Hematopoietic multipotent progenitor cell treated with erythropoietin and hydrocortisone succinate and interleukin-3 and kit ligand, for 6 days (in vitro differentiated cells): ENCODE data around the gene EPHA10.
"Not testable (repeated sequence)": the region's sequence is repeated elsewhere in the genome, so short reads cannot be mapped to it uniquely, and the experiment has no call there.

Experiments used
- DNase-seq: peaks from one replicate; pipeline ENCODE4 v3.0.0-alpha.2; 2015

Gene EPHA10

DNA sequence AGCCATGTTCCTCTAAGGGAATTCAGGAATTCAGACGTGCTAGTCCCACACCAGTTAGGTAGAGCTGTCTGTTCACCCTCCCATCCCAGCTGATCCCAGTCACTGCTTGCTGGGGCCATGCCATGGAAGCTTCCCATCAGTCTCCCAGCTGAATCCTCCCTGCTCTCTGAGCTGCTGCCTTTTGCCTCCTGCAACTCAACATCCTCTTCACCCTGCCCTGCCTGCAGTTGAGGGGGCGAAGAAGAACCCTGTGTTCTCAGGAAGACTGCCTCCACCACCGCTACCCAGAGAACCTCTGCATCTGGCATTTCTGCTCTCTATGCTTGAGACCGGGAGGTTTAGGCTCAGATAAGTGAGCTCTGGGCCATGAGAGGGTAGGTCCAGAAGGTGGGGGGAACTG, 56.4 kb downstream of the EPHA10 start:
- no peak for DNase-seq

DNA sequence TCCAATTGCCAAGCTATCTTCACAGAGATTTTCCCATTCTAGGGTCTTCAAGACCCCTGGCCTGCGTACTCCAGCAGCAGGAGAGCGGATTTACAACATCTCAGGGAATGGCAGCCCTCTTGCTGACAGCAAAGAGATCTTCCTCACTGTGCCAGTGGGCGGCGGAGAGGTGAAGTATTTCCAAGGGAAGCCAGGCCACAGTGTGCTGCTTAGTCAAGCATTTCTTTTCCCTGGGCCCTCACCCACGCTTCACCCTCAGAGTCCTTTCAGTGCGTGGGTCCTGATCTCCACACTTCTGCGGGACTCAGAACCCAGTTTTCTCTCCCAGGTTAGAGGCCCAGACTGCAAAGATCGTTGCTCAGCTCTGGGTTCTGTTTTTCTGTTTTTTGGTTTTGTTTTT, 59.5 kb downstream of the EPHA10 start:
- no peak for DNase-seq

DNA sequence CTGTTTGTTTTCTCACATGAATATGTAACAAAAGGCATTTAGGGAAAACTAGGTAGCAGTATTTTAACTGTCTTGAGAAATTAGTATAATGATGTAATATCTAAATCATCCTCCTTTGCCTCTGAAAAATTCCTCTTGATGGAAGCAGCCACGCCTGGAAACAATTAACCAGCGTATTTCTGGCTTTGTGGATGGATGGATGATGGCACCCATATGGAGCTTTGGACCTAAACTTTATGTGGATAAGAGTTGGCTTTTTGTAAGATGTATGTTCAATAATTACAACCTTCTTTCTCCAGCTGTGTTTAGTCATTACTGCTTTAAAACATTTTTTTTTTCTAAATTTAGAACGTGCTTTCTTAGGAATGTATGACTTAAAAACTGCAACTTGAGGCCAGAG, 60.0 kb downstream of the EPHA10 start:
- DNase-seq = no peak

DNA sequence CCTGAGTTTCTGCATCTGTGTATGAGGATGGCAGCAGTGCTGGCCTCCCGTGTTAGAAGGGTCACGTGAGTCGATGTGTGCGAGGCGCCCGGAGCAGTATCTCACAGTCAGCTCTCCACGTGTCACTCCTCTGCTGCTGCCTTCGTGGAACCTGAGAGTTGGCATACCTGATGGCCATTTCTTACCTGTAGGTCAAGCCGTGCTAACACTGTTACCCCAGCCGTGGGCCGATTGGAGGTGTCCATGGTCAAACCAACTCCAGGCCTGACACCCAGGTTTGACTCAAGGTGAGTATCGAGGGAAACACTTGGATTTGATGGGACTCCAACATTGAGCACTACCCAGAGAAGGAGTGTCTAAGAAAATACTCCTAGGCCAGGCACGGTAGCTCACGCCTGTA, 61.9 kb downstream of the EPHA10 start:
- DNase-seq = no peak

DNA sequence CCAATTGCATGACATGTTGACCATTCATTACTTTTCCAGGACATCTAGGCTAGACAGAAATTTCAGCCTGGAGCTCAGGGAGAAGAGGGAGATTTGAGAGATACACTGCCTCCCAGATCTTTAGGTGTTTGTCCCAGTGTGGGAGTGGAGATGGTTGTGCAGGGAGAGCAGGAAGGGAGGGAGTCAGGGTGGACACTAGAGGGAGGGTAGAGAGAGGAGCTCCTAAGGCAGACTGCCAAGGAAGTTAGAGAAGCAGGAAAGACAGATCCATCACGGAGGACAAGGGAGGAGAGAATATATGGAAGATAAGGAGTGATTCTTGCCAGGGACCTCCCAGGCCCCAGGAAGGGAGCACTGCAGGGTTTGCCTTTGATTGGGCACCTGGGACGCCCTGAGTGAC, 63.9 kb downstream of the EPHA10 start:
- DNase-seq = no peak

DNA sequence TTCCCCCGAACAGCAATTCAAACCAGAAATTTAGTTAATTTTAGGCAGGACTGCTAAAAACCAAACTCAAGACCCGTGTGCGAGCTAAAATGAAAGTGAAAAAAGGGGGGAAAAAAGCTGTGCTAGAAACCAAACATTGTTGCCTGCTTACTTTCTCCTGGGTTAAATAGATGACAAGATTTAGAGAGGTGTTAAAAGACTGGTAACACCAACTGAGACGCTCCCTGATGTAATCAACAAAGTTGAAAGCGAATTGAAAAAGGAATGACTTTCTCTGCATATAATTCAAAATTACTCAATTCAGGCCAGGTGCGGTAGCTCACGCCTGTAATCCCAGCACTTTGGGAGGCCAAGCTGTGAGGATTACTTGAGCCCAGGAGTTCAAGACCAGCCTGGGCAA, 65.8 kb downstream of the EPHA10 start:
- DNase-seq = no peak

DNA sequence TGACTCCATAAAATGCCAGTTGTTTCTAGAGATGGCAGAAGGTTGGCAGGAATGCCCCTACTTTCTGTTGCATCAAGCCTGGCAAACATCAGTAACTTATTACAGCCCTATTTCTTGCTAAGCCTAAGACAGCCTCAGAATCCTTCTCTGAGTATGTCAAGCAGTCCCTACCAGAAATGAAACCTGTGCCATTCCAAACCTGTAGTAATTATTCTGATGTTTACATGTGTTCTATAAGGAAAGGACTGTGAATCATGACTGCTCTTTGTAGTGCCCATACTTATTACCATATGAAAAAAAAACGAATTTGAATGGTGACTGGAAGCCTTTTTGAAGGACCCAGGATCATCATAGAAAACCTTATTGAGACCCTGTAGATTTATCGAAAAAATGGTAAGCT, 67.2 kb downstream of the EPHA10 start:
- DNase-seq = no peak

DNA sequence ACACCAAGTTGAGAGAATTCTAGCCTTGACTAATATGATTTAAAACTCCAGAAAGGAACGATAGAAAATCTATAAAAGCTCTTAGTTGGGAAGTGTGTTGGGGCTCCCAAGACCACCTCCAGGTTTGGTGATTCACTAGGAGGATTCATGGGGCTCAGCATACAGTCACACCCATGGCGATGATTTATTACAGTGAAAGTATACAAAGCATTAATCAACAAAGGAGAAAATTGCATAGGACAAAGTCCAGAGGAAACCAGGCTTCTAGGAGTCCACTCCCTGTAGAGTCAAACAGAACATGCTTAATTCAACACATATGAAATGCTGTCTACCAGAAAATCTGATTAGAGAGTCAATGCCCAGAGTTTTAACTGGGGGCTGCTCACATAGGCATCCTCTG, 67.8 kb downstream of the EPHA10 start:
- no peak for DNase-seq

DNA sequence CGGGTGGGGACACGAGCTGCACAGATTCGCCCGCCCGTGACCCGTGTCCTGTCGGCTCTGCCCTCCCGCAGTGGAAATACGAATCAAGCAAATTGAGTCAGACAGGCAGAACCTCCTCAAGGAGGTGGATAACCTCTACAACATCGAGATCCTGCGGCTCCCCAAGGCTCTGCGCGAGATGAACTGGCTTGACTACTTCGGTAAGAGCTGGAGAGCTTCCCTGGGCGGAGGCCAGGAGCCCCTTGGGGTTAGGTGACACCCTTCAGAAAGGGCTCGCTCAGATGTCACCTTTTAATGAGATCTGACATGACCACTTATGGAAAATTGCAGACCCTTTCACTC, 72.1 kb downstream of the EPHA10 start:
- DNase-seq = peak; percentile 28

DNA sequence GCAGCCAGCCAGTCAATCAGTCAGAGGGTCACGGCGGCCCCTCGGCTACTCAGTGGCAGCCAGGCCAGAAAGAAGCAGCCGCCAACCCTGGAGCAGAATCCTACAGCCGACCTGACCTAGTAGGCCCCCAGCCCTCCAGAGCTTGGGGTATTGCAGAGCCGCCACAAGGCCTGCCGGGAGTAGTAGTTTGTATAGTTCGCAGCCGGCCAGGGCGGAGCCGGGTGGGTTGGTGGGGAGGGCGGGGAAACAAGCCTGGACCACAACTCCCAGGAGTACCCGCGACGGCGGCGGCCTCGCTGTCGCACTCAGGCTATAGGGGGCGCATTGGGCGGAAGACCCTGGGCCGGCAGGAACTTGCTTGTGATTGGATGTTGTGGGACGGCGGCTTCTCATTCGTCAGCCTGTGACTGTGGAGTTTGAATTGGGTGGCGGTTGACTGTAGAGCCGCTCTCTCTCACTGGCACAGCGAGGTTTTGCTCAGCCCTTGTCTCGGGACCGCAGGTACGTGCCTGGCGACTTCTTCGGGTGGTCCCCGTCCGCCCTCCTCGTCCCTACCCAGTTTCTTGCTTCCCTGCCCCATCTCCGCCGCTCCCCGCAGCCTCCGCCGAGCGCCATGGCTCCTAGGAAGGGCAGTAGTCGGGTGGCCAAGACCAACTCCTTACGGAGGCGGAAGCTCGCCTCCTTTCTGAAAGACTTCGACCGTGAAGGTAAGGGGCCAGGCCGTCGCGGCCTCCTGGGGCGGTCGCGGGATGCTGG, 72.7 kb downstream of the EPHA10 start, which contains the start of gene CDCA8:
Gene CDCA8 (plus strand): TSS at position 439 of the 756 bp plus-strand sequence. CDS start 175 bp downstream, at position 614.
- peak; percentile 98 for DNase-seq

DNA sequence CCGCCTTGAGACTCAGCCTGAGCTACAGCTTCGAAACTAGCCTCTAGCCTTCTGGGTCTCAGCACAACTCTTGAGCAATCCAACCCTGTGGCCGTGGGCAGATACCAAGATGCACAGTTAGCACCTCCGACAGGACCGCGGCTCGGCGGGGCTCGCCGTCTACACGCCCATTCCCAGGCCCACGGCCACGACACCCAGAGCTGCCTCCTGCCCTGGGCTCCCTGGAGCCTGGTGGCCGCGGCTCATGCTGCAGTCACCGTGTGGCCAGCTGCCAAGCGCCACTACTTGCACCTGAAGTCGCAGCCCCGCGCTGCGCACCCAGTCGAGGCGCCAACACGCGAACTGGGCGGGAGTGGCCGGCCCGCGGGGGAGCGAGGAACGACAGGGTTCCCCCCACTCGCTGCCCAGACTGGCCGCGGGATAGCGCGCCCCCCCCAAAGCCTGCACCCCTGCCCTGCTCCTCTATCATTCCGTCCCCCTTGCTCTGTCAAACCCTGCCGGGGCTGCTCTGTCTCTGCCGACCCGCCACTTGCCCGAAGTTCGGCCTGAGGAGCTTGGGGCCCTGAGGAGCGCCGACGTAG, 73.3 kb downstream of the EPHA10 start:
- DNase-seq = peak; percentile 62

DNA sequence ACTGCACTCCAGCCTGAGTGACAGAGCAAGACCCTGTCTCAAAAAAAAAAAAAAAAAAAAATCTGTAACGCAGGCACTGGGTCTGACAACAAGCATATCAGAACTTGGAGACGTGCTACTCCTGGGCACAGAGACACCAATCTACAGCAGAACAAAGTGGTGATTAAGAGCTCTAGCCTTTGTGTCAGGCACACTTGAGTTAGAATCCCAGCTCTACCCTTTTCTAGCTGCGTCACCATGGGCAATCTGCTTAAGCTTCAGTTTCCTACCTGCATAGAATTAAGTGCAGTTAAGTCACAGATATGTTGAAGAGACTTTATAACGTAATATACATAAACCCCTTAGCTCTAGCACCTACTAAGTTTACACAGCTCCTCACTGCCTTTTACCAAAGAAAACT, 76.0 kb downstream of the EPHA10 start:
- no peak for DNase-seq

DNA sequence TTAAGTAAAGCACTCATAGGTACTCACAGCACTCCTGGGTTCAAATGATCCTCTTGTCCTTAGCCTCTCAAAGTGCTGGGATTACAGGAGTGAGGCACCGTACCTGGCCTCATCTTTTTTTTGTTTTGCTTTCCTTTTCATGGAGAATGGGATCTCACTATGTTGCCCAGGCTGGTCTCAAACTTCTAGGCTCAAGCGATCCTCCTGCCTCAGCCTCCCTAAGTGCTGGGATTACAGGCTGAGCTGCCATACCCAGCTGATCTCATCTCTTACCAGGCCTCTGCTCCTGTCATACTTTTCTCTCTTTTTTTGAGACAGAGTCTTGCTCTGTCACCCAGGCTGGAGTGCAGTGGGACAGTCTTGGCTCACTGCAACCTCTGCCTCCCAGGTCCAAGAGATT, 77.2 kb downstream of the EPHA10 start:
- not testable (repeated sequence) for DNase-seq

DNA sequence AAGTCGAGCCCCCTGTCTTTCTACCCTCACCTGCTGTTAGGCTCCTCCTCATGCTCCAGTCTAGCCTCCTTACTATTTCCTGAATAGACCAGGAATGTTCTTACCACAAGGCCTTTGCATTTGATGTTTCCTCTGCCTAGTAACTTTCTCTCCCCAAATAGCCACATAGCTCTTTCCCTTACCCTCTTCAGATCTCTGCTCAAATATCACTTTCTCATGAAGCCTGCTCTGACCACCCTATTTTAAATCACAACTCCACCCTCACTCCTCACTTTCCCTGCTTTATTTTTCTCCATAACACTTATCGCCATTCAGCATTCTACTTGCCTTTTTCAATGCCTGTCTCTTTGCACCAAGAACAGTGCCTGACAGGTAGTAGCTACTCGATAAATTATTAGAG, 79.2 kb downstream of the EPHA10 start:
- no peak for DNase-seq

DNA sequence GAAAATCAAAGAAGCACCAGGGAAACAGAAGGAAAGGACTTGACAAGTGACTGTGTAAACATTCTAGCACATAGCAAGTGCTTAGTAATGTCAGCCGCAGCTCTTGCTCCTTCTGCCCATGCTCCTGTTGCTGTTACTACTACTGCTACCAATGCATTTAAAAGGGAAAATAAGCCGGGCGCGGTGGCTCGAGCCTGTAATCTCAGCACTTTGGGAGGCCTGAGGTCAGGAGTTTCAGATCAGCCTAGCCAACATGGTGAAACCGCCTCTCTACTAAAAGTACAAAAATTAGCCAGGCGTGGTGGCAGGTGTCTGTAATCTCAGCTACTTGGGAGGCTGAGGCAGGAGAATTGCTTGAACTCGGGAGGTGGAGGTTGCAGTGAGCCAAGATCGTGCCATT, 80.7 kb downstream of the EPHA10 start:
- not testable (repeated sequence) for DNase-seq

DNA sequence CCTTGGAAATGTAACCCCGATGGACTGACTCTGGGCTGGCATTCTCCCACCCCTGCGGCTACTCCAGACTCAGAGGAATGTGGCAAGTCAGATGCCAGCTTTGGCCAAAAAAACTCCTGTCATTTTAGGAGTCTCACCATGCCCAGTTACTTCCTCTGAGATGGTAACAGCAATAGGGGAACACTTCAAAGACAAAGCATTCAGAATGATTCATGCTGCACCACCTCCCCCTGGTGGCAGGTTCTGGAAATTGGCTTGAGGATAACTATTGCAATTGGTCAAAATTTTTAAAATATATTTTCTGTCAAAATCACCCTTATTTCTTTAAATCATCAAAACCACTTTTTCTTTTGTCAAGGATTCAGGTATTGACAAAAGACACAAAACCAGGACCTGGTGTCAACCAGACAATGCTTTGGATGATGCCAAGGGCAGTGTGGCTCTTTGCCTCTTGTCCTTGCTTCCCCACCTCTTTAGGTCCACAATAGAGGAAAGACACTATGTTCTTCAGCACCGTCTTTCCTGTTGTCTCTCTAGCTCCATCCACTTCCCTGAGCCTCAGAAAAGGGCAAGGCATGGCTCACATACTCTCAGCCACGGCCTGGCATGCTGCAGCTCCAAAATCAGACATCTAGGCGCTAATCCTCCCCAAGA, 82.5 kb downstream of the EPHA10 start:
- peak; percentile 87 for DNase-seq

DNA sequence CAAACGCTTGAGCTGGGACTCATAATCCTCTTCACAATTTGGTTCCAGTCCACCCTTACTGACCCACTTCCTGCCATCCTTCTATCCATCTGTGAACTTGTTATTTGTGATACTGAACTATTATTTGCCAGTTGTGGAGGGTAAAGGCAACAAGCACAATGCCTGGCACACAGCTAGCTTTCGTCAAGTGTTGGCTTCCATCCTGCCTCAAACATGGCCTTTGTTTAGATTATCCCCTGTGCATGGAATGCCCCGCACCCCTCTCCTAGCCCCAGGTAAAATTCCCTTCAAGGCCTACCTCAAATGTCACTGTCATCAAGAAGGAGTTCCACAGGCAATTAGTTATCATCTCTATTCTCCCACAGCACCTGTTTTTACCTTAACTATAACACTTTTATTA, 84.0 kb downstream of the EPHA10 start:
- no peak for DNase-seq

DNA sequence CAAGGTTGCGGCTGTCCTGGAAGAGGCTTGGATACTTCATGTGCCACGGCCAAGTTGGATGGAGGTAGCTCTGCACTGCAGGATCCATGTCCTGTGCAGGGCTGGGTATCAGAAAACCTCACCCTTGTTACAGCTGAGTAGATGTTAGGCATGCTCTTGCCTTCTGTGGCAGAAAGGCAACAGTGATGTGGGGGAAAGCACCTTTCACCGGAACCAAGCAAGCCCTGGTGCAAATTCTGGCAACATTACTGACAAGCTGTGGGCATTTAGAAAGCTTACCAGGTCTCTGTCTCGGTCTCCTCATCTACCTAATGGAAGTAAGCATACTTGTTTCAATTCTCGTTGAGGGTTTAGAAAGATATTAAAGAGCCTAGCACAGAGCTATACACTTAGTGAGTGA, 87.1 kb downstream of the EPHA10 start:
- DNase-seq = no peak

DNA sequence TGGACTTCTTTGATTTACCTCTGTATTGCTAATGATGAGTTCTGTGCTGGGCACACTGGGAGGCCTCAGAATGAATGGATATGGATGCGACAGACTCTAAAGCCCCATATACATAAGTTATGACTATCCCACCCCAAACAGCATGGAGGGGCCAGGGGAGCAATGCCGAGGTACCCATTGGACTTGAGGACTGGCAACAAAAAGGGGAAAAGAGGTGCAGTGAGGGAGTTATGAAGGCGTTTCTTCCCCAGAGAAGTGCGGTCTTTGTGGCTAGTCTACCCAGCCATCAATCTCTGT, 87.8 kb downstream of the EPHA10 start:
- no peak for DNase-seq

DNA sequence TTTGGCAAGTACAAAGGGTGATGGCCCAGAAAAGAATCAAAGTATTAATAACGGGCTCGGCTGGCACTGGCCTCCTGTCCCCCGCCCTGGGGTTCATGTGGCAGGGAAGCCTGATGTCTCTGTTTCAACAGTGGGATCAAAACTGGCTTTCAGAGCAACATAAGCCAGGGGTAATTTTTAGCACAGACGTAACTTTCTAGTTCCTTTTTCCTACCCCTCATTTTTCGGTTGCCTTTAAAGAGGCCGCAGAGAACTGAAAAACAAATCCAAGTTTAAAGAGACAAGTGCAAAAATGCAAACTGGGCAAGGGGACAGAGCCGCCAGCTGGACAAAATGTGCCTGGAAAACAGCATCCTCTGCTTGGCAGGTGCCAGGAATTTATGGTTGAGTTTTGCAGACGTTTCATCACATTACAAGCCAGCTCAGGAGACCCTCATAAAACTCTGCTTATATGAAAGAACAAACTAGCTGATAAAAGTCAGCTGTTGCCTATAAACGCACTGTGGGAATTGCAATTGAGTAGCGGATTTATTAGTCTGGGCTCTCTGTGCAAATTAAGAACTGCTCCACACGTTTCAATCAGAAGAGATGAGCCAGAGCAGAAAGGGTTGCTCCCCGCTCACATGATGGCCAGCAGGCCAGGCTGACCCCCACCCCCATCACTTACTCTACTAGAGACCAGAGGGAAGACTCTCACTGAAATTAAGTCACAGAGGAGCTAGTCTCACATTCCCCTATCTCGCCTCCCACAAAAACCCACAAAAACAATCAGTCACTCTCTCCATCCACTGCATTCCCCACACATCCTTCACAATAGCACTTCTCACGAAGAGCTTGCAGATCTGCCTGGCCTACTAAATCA, 88.4 kb downstream of the EPHA10 start:
- DNase-seq = no peak

DNA sequence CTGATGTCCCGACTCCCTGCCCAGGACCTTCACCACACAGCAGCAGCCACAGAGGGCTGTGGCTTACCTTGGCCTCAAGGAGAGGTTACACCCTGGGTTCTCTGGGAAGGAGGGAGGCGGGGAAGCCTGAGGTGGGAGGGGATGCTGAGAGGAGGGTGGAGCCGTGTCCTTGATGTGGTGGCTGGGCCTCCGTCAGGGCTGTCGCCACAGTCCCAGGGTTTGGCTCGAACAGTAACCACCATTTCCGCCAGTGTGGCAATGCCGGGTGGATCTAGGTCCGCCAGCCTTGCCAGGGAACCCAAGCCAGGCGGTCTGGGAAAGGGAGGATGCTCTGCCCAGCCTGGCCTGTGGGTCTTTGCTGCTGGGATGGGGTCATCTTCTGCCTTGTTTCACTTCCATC, 91.0 kb downstream of the EPHA10 start:
- no peak for DNase-seq

DNA sequence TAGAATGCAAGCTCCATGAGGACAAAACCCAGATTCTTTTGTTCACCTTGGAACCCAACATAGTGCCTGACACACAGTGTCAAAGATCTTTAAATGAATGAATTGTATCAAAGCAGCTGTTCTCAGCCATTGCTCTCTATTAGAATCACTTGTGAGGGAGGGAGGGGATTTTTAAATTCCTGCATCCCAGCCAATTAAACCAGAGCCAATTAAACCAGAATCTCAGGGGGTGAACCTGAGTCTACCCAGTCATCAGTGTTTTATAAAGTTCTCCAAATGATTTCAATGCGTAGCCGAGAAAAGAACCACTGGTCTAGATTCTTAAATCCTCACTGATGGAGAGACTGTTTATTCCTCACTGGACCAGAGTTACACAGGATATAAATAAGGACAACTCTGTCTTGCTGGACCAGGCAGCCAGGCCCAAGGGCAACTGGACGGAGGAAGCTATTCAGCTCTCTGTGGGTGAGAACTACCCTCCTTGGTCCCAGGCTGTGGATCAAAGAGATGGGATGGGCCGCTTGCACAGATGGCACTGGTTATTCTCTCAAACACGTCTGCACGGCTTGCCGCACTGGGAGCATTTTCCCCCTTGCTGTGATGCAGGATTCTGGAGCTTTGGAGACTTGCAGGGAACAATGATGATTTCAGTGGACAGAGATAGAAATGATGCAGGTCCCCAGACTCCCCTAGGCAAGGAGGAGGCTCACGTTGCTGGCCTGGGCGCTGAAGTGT, 92.6 kb downstream of the EPHA10 start:
- no peak for DNase-seq

DNA sequence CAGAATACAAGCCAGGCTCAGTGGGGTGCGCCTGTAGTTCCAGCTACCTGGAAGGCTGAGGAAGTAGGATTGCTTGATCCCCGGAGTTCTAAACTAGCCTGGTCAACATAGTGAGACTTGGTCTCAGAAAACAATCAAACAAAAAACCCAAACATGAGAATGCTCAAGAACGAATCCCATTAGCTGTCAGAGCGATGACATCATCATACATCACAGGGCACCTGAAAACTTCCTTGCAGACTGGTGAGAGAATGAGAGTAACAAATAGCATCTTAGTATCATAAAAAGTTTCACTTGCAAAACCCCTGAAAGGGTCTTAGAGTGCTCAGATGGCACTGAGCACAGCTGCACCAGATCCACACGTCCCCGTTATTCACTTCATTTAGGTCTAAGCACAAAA, 93.7 kb downstream of the EPHA10 start:
- no peak for DNase-seq
